GM10248 (cell line): ENCODE results near the gene F7.

Experiments used
- CTCF ChIA-PET: fragments of 300-600 bp; sonication (Branson Sonifier 250); formaldehyde crosslinking; extraction: SDS; loops from one replicate; lab custom pipeline; 2021; ENCODE audit warnings: antibody characterized with exemption; lab: Yijun Ruan, JAX
- POLR2A ChIA-PET: fragments of 350-650 bp; sonication (Branson Sonifier 250); formaldehyde crosslinking; extraction: SDS; loops from one replicate; lab custom pipeline; 2020; ENCODE audit warnings: antibody characterized with exemption; lab: Yijun Ruan, JAX
- DNase-seq: peaks from one replicate; pipeline ENCODE4 v3.0.0; 2012; ENCODE audit errors: extremely low spot score
- TF ChIP-seq, protein P1 (sequence below): IDR thresholded peaks from 2 replicates; pipeline ENCODE4 v1.5.1; 2012; ENCODE audit warnings: mild to moderate bottlenecking, low read depth; ENCODE audit errors: extremely low read depth, missing control alignments, control extremely low read depth

F7 gene

DNA sequence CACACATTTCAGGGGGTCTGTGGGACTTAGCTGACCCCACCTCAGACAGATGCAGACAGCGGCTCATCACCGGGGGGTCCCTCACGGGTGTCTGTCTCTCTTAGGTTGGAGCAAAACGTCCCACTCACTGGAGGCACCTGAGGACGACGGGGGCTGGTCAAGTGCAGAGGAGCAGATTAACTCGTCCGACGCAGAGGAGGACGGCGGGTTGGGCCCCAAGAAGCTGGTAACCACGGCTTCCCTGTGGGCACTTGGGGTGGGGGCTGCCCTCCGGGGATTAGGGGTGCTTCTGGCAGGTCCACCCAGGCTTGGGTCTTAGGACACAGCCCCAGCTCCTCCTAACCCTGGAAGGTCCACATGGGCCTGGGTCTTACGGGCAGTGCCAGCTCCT is 11.2 kb upstream of the F7 start:
- CTCF ChIA-PET, result interaction anchor here (1.0 kb wide), 1 partner anchor 11 kb away, joined by 3 read pairs; no protein-coding TSS in a partner anchor

DNA sequence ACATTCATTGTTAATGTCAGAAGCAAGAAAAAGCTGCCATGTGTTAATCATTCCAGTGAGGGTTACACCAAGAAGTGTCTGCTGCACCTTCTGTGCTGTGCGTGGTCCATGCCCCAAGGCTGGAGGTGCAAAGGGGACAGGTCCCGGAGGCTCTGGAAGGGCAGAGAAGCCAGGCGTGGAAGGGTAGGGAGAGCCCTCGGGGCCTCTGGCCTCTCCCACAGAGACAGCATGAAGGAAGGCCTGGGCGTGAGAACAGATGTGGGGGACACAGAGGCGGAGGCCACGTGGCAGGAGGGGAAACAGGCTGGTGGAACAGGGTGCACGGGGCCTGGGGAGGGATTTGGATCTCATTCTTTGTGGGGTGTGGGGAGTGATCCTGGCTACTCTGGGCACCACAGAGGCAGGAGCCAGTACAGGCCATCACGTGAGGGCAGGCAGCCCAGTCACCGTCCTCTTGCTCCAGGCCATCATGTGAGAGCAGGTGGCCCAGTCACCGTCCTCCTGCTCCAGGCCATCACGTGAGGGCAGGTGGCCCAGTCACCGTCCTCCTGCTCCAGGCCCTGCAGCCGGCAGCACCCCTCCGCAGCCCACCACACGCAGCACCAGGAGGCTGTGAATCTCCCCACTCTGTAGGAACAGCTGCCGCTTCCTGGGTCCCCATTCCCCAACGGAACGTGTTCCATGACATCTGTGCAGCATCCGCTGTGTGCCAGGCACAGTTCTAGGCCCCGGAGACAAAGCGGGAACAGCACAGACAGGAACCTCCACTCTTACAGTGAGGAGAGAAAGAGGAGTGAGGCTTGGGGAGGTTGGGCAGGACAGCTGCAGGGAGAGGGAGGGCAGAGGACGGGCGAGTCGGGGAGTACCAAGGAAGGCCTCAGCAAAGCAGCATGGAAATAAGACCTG is 10.2 kb upstream of the F7 start:
- TF ChIP-seq, protein P1, sequence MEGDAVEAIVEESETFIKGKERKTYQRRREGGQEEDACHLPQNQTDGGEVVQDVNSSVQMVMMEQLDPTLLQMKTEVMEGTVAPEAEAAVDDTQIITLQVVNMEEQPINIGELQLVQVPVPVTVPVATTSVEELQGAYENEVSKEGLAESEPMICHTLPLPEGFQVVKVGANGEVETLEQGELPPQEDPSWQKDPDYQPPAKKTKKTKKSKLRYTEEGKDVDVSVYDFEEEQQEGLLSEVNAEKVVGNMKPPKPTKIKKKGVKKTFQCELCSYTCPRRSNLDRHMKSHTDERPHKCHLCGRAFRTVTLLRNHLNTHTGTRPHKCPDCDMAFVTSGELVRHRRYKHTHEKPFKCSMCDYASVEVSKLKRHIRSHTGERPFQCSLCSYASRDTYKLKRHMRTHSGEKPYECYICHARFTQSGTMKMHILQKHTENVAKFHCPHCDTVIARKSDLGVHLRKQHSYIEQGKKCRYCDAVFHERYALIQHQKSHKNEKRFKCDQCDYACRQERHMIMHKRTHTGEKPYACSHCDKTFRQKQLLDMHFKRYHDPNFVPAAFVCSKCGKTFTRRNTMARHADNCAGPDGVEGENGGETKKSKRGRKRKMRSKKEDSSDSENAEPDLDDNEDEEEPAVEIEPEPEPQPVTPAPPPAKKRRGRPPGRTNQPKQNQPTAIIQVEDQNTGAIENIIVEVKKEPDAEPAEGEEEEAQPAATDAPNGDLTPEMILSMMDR, result no peak
- POLR2A ChIA-PET, result no interaction called here
- no peak for DNase-seq
- CTCF ChIA-PET, result interaction anchor here (1.0 kb wide), 1 partner anchor 12 kb away, joined by 3 read pairs; no protein-coding TSS in a partner anchor

More for the DNA sequence above, 11.2 kb upstream of the F7 start:
- POLR2A ChIA-PET, result no interaction called here
- DNase-seq, result no peak
- TF ChIP-seq, protein P1, result no peak

DNA sequence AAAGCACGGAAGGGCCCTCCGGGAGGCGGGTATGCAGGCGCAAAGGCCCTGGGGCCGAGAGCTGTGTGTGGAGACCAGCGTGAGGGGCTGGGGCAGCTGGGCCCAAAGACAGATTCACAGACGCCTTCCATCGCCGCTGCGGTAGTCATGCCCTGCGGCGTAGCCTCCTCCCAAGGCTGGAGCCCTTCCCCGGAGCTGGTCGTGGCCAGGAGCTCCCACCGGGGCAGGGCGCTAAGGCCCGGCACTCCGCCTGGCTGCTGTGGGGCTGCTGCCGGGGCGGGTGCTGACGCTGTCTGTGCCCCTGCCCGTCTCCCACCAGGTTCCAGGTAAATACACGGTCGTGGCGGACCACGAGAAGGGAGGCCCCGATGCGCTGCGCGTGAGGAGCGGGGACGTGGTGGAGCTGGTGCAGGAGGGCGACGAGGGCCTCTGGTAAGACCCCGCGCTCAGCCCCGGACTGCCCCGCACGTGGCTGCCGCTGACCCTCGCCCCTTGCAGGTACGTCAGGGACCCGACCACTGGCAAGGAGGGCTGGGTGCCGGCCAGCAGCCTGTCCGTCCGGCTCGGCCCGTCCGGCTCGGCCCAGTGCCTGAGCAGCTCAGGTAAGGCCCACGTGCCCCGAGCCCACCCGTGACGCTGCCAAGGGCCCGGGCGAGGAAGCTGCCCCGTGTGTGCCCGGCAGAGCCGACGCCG is 9.4 kb upstream of the F7 start:
- ChIA-PET CTCF (no interaction called here), POLR2A (no interaction called here)
- DNase-seq, result no peak
- TF ChIP-seq, protein P1, result no peak

DNA sequence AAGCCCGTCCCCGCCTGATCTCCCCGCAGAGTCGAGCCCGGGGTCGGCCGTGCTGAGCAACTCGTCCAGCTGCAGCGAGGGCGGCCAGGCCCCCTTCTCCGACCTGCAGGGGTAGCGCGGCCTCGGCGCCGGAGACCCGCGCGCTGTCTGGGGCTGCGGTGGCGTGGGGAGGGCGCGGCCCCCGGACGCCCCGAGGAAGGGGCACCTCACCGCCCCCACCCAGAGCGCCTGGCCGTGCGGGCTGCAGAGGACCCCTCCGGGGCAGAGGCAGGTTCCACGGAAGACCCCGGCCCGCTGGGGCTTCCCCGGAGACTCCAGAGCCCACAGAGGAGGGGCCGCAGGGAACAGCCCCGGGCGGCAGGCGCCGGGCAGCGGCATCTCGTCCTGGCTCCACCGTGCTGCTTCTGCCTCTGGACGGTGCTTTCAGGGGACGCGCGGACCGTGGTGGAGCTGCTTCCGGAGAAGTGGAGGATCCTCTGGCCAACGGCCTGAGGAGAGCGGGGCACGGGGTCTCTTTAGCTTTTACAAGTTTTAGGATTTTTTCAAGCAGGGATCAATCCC is 8.8 kb upstream of the F7 start:
- ChIA-PET CTCF (no interaction called here), POLR2A (no interaction called here)
- DNase-seq, result no peak
- TF ChIP-seq, protein P1, result no peak

DNA sequence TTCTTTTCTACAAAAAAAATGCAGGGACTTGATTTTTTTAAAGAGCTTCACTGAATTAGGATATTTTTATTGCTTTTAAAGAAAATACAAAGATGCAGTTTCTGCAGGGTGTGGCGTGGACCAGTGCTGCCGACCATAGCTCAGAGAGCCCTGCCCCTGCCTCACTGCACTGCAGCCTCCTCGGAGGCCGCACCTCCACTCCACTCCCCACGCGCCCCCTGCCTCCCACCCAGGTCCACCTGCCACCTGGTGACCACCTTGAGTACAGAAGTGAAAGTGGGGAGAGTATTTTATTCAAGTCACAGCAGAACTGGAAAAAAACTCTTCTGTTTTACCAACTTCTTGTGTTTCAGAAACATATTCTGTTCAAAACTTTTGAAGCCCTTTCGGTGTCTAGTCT is 7.9 kb upstream of the F7 start:
- POLR2A ChIA-PET, result no interaction called here
- CTCF ChIA-PET, result no interaction called here
- no peak for DNase-seq
- TF ChIP-seq, protein P1, result no peak

DNA sequence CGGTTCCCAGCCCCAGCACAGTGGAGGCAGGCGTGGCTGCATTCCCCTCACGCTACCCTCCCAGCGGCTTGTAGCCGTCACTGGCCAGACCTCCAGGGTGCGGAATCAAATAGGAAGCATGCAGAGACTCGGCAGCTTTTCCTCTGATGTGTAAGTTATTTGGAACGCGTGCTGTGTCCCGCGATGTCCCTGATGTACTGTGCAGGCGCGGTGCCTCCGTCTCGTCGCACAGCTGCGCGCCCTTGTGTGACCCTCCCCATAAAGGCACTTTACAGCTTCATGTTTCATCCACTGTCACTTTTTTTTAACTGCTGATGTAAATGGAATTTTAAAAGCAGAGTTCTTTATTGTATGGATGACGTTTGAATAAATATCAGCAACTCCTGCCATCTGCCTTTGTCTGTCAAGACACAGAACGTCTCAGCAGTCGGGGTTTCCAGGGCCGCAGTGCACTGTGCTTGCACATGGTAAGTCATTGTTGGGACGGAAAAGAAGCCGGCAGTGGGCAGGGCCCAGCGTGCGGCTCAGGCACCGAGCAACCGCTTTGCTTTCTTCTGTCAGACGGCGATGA is 7.3 kb upstream of the F7 start:
- no peak for DNase-seq
- POLR2A ChIA-PET, result no interaction called here
- TF ChIP-seq, protein P1, result no peak
- CTCF ChIA-PET, result no interaction called here
